Measurements from ENCODE around the gene AMER3.

GRCh38 chr2:130763405-130763804, 8.1 kb downstream of the AMER3 start:
- TF ChIP-seq NANOG (IDR thresholded peaks at IDR 0.05; ENCODE audit: borderline replicate concordance): no peak
- TF ChIP-seq CTCF (conservative IDR thresholded peaks at IDR 0.05; ENCODE audit: low read depth in 2 of 2): no peak
- no peak for TF ChIP-seq EZH2phosphoT487 (IDR thresholded peaks at IDR 0.05; ENCODE audit: unreplicated experiment)
- no peak for TF ChIP-seq REST (IDR thresholded peaks at IDR 0.05; ENCODE audit: unreplicated experiment)
- no peak for TF ChIP-seq EZH2 (IDR thresholded peaks at IDR 0.05; ENCODE audit: low read depth, unreplicated experiment)
- no peak for TF ChIP-seq POLR2AphosphoS5 (IDR thresholded peaks at IDR 0.05; ENCODE audit: low read depth)
- TF ChIP-seq JUNB (IDR thresholded peaks at IDR 0.05; ENCODE audit: unreplicated experiment): no peak
- TF ChIP-seq ZNF114 (CRISPR knock-in tag; IDR thresholded peaks at IDR 0.05): no peak
- no peak for TF ChIP-seq ZNF462 (CRISPR knock-in tag; IDR thresholded peaks at IDR 0.05)
